Ovary (tissue), 9 donors: ENCODE results near the gene MON1A. TPM values are rescaled to one million over a fixed set of nuclear protein-coding genes. Genes with fewer than 3 reads are reported as not detected.

Source experiments
- DNase-seq, 5 donors: peaks; one replicate each; pipeline ENCODE4 v3.0.0-alpha.2; 2019 to 2020
- H3K27ac ChIP-seq, 2 donors: fragments of 200-600 bp; one replicate each; pipeline versions ENCODE4 v1.5.1 to v1.8.0; 2019 to 2022
- H3K27me3 ChIP-seq: fragments of 200-600 bp; one replicate; pipeline ENCODE4 v1.8.0; 2022
- H3K36me3 ChIP-seq: fragments of 200-600 bp; sonication (generic); one replicate; pipeline ENCODE4 v1.5.1; 2019
- H3K4me1 ChIP-seq: one replicate; pipeline ENCODE4 v1.8.1; 2013; ENCODE audit warnings: mild to moderate bottlenecking, moderate library complexity; ENCODE audit not compliant: insufficient read depth
- H3K4me3 ChIP-seq: fragments of 200-600 bp; sonication (generic); one replicate; pipeline ENCODE4 v1.5.1; 2017
- H3K9me3 ChIP-seq, 2 donors: fragments of 200-600 bp in 1 of 2; sonication (generic) in 1 of 2; one replicate each; pipeline versions ENCODE4 v1.5.1 to v1.8.1; 2013 to 2019; ENCODE audit warnings: mild to moderate bottlenecking in 1 of 2, moderate library complexity in 1 of 2
- CTCF ChIP-seq, 3 donors: fragments of 450-650 bp in 2 of 3; fragments of 200-600 bp in 1 of 3; IDR thresholded peaks; one replicate each; pipeline versions ENCODE4 v1.5.1 to v1.8.0; 2016 to 2022; ENCODE audit warnings: antibody characterized with exemption in 3 of 3, mild to moderate bottlenecking in 1 of 3
- EP300 ChIP-seq: sonication (generic); formaldehyde crosslinking; IDR thresholded peaks from one replicate; pipeline ENCODE4 v1.6.1; 2017; ENCODE audit warnings: antibody characterized with exemption
- POLR2A ChIP-seq: fragments of 450-650 bp; IDR thresholded peaks from one replicate; pipeline ENCODE4 v1.6.1; 2017; ENCODE audit warnings: antibody characterized with exemption, mild to moderate bottlenecking, moderate library complexity
- WGBS, 3 donors: extraction: QIAGEN DNeasy Blood & Tissue Kit in 1 of 3; methylation state at CpG; one replicate each; pipeline versions ENCODE4 v1.1.5 to v1.1.7; 2013 to 2017; 5-methylcytosine and 5-hydroxymethylcytosine counted together
- intact Hi-C, 4 donors: fragments of 100-400 bp; cut with DNase I; formaldehyde crosslinking; loops; one replicate each; pipeline versions ENCODE4 v1.11.0 to v1.15.1; 2022 to 2023
- polyA plus RNA-seq, 2 donors: library from polyadenylated mRNA; stranded (reverse); fragments of 200-250 nt in 1 of 2; fragments of 350-450 nt in 1 of 2; fragmentation: Illumina TruSeq in 1 of 2; extraction: RNeasy Lipid Tissue Mini Kit (QIAGEN cat#74804) in 1 of 2; gene quantifications; one replicate each; pipeline ENCODE4 v1.2.3, GENCODE V29; 2013 to 2014
- total RNA-seq, 7 donors: library from RNA; depleted of rRNA in 2 of 7; stranded (reverse); fragments of >200 nt in 2 of 7; fragmentation: NEBNext Ultra II Directional in 3 of 7; extraction: Animal tissue kit (Norgen Biotek cat#: 25700) in 3 of 7; gene quantifications; one replicate each; pipeline versions ENCODE4 v1.1.0 to v1.2.4, GENCODE V29; 2016 to 2023
- donor health status: DM: no; HTN: no; CAD: no; lungs with moderate emphysema.
- donor health status: DM: no; HTN: no; CAD: no.
- donor health status: Bipolar disorder and iron deficiency.
- donor health status: DM: yes; HTN: yes; CAD: no.
- donor health status: DM: no; HTN: no; CAD: no.
- donor health status: DM: yes; HTN: yes; CAD: no.

MON1A gene
- total and polyA plus RNA-seq, 9 donors, result 2.8 to 13.2 (median 7.1) TPM

- no peak overlapping the region for H3K27ac ChIP-seq
Measured at GRCh38 chr3:49880581-49881315, 48.9 kb downstream of the MON1A start.

GRCh38 chr3:49879721-49880120, 49.9 kb downstream of the MON1A start:
- 22 to 43% (median 29%) methylated on average over 2 of the region's 2 CpGs for WGBS, 3 donors
- H3K27ac ChIP-seq, result no peak overlapping the region
- no peaks in the 10 kb centered on the region for H3K4me1 ChIP-seq
- no peaks in the 10 kb centered on the region for H3K27me3 ChIP-seq
- H3K4me3 ChIP-seq, result no peak overlapping the region
- no peak for DNase-seq
- no peaks in the 10 kb centered on the region for H3K9me3 ChIP-seq
- intact Hi-C loops, result no loop called here
- H3K36me3 ChIP-seq, result no peaks in the 10 kb centered on the region
- TF ChIP-seq POLR2A, result no peak
- TF ChIP-seq EP300, result no peak
- no peak for TF ChIP-seq CTCF (IDR thresholded peaks at IDR 0.05)

More at GRCh38 chr3:49880581-49881315, 48.9 kb downstream of the MON1A start:
- no peak for TF ChIP-seq POLR2A
- no peak for TF ChIP-seq EP300
- no peak for TF ChIP-seq CTCF (IDR thresholded peaks at IDR 0.05)
- intact Hi-C loops, result no loop called here
- Histone ChIP-seq H3K27me3 (no peaks in the 10 kb centered on the region), H3K4me1 (no peaks in the 10 kb centered on the region), H3K9me3 (no peaks in the 10 kb centered on the region), H3K36me3 (no peaks in the 10 kb centered on the region), H3K4me3 (no peak overlapping the region)
- DNase-seq, result no peak
- 29 to 40% (median 29%) methylated on average over 6 of the region's 6 CpGs for WGBS, 3 donors

GRCh38 chr3:49878686-49879085, 50.9 kb downstream of the MON1A start:
- Histone ChIP-seq H3K4me1 (no peaks in the 10 kb centered on the region), H3K27me3 (no peaks in the 10 kb centered on the region), H3K4me3 (no peak overlapping the region), H3K9me3 (no peaks in the 10 kb centered on the region), H3K27ac (no peak overlapping the region), H3K36me3 (no peaks in the 10 kb centered on the region)
- no peak for DNase-seq
- TF ChIP-seq EP300, result no peak
- TF ChIP-seq CTCF (IDR thresholded peaks at IDR 0.05), result no peak
- TF ChIP-seq POLR2A, result no peak
- intact Hi-C loops, result no loop called here

GRCh38 chr3:49877716-49878115, 51.9 kb downstream of the MON1A start:
- DNase-seq, result no peak
- no peaks in the 10 kb centered on the region for H3K27me3 ChIP-seq
- H3K9me3 ChIP-seq, result no peaks in the 10 kb centered on the region
- no peaks in the 10 kb centered on the region for H3K4me1 ChIP-seq
- H3K4me3 ChIP-seq, result no peak overlapping the region
- WGBS, 3 donors, result 29 to 53% (median 50%) methylated on average over 1 to 2 of the region's 2 CpGs
- H3K27ac ChIP-seq, result no peak overlapping the region
- H3K36me3 ChIP-seq, result no peaks in the 10 kb centered on the region
- intact Hi-C loops, result no loop called here
- no peak for TF ChIP-seq EP300
- TF ChIP-seq POLR2A, result no peak
- TF ChIP-seq CTCF (IDR thresholded peaks at IDR 0.05), result no peak
